DMS53 (cell line): ENCODE results near the gene PPM1H.
"Not testable (repeated sequence)": the region's sequence is repeated elsewhere in the genome, so short reads cannot be mapped to it uniquely, and the experiment has no call there.

ENCODE experiments used
- DNase-seq: peaks from one replicate; lab custom pipeline; 2025; lab: John Stamatoyannopoulos, UW

Gene PPM1H

GRCh38 chr12:62943779-62944395, 8.9 kb upstream of the PPM1H start:
- no peak for DNase-seq

DNA sequence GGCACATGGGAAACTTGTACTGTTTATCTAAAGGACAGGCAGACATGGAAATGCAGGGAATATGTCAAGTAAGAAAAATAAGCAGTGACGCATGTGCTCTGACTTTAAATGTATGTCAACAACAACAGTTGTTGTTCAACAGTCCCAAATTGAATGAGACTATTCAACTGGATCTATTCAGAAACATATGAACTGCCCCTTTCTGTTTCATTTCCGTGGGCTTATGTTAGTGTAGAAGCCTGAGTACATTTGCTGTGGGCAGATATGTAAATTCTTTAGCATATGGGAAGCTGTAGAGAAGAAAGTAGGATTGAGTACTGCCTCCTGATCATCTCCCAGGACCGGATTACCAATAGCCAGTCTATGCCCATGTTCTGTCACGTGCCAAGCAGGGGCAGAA, 7.4 kb upstream of the PPM1H start:
- DNase-seq, result not testable (repeated sequence)

DNA sequence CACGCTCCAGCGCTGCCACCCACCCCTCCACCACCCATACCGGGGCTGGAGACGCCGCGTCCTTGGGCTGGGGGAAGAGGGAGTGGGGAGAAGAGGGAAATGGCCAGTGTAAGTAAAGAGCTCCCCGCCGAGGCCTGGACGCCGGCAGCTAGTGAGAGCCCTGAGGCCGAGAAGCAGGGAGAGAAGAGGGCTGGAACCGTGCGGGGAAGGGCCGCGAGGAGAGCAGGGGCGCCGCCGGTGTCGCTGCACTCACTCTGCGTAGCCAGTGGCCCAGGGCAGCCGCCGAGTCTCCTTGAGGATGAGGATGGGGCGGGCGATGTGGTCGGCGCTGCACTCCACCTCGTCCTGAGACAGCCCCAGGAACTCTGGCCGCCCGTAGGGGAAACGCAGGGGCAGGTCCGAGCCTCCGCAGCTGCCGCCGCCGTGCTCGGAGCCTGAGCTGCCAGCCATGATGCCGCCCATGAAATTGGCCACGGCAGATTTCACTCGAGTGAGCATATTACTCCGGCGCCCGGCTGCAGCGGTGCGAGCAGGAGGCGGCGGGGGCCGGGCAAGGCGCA, 631 bp downstream of the PPM1H start:
- peak; percentile 89 for DNase-seq

DNA sequence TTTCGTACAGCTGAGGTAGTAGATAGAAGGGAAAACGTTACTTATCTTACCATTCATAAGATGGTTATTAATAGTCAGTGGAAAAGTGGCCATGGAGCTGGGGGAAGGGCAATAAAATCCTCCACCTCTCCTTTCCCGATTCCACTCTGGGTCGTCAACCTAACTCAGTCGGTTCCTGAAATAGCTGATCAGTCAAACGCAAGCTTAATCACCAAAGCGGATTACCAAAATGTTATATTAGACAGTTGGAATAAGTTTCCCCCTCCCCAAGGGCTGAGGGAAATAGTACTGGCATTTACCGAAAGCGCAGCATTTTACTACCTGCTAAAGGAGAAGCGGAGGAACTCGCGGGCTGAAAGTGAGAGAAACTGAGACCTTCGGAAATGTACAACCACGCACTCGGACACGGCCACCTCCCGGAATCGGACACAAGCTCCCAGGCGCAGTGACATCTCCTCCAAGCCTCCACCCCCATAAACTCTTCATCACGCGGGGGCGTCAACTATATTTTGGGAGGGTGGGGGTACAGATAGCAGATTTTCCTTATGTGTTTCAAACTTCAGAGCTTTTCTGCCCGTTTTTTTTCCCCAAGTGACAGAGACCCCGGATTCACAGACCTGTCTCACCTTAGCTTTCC, 1.2 kb downstream of the PPM1H start:
- DNase-seq, result peak; percentile 71

GRCh38 chr12:62933220-62933601, 1.7 kb downstream of the PPM1H start:
- DNase-seq, result peak; percentile 82

DNA sequence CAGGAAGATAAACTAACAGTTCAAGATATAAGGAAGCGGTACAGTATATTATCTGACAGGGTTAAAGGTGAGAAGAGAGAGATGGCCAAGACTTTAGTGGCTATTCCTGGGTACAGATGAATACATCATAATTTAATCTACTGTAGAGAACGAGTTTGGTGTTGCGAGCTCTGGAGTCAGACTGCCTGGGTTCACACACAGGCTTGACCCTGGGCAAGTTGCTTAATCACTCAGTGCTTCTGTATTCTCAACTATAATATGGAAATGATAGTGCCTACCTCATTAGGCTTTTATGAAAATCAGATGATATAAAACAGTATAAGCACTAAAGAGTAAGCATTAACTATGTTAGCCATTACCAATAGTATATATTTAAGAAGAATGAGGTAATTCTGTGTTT, 3.5 kb downstream of the PPM1H start:
- no peak for DNase-seq

- DNase-seq, result no peak
Observed at GRCh38 chr12:62930546-62931425, 4.2 kb downstream of the PPM1H start.

DNA sequence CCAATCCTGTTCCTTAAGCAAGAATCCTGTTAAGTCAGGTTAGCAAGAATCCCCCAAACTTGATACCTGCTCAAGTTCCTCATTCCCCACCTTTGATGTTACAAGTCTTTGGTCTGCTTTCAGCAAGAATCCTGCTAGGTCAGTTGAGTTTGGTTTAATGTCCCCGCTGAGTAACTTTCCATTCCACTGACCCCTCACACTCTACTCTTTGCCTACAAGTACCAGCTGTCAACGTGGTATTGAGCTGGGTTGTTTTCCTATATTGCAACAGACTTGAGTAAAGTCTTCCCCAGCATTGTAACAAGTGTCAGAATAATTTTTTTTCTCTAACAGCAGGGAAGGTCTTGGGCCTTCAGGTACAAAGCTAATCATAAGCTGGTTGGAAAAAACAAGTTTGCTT, 6.3 kb downstream of the PPM1H start:
- no peak for DNase-seq

GRCh38 chr12:62925680-62926079, 9.3 kb downstream of the PPM1H start:
- DNase-seq, result peak; percentile 58

GRCh38 chr12:62924084-62924483, 10.9 kb downstream of the PPM1H start:
- DNase-seq, result no peak

DNA sequence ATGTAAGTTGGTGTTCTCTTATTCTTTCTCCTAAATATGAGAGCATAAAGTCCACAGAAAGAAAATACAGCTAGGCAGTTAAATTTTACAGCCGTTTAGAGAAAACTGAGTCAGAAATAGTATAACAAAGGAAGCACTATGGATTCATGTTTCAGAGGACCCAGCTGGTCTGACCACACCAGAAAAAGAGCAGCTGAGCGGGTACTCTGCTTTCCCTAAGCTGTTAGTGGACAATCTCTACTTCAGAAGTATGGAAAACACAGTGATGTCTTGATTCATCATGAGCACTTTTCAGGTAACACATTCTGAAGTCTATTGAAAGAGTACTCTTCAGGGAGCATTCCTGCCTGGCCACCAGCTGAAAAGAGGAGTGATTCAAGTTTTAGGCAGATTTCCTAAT, 12.4 kb downstream of the PPM1H start:
- DNase-seq, result peak; percentile 31

- peak; percentile 96 for DNase-seq
Observed at GRCh38 chr12:62919838-62920237, 15.1 kb downstream of the PPM1H start.

DNA sequence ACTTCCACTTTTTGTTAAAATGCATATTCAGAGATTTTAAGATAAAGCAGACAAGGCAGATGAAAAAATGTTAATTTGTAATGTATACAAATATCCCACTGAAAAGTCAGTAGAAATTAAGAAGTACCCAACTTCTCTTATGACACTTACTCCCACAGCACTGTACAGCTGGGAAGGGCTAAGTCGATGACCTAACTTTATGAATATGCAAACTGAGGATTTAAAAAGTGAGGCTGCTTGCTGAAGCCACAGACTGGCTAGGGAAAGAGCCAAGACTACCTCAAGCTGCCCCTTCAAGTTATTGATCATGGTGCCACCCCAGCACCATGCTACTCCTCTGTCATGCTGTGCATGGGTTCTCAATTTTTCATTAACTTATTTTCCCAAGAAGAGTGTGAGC, 17.0 kb downstream of the PPM1H start:
- DNase-seq, result no peak

- no peak for DNase-seq
Observed at GRCh38 chr12:62916632-62917425, 18.1 kb downstream of the PPM1H start.

- no peak for DNase-seq
Observed at GRCh38 chr12:62915204-62915529, 19.8 kb downstream of the PPM1H start.

DNA sequence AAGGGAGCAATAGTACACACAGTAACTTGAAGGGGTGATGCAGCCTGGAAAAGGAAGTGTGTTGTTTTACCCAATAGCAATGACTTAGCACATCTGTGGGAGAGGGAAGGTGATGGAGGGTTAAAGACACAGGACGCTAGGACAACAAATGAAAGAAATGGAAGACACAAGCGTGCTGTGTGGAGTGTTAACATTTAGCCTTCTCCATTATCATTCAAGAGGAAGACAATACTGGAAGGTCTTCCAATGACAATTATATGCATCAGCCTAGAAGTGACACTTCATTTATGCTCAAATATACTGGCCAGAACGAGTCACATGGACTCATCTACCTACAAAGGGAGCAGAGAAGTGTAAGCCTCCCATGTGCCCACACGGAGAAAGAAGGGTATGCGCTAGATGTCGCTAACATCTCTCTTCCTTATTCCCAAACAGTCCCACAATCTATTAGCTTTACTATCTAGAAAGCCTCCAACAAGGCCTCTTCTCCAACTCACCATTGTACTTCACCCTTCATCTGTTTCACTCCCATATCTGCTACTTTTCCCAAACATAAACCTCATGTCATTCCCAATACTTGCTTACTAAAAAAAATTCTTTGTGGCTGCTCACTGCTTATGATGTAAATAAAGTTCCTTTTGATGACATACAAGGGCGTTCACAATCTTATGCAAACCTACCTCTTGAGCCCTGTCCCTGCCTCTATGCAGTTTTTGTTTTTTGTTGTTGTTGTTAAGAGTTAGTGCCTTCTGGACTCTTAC, 20.3 kb downstream of the PPM1H start:
- DNase-seq, result no peak

DNA sequence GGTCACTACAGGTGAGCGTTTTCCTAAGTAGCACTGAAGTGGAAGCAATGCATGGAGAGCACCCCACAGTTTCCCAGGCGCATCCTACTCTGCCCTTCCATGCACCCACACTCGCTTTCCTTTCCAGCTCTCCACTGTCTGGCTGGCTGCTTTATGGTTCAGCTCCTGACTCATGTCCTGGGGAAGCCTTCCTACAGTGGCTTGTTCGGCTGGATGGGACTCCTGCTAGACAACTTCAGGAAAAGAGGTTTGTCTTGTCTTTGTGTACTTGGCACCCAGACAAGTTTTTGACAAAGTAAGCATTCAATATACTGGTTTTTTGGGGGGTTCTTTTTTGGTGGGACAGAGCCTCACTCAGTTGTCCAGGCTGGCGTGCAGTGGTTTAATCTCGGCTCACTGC, 21.6 kb downstream of the PPM1H start:
- DNase-seq, result no peak

- DNase-seq, result no peak
Observed at GRCh38 chr12:62912644-62913043, 22.3 kb downstream of the PPM1H start.

DNA sequence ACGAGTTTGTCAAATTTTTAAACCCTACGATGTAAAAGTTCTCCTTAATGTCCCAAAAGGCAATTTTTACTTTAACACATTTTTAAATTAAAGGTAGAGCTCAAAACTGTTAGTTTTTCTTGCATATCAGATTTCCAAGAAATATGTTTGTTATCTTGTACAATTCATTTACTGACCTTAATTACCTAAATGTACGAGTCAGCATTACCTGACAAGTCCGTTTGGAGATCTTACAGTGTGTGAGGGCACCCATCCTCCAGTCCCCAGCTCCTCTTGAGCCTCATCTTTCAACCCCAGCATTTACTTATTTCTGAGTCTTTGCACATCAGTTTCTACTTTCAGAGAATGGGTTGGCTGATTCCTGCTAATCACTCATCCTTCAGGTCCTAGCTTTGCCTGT, 23.7 kb downstream of the PPM1H start:
- no peak for DNase-seq

- DNase-seq, result peak; percentile 50
Observed at GRCh38 chr12:62910549-62911169, 24.3 kb downstream of the PPM1H start.

DNA sequence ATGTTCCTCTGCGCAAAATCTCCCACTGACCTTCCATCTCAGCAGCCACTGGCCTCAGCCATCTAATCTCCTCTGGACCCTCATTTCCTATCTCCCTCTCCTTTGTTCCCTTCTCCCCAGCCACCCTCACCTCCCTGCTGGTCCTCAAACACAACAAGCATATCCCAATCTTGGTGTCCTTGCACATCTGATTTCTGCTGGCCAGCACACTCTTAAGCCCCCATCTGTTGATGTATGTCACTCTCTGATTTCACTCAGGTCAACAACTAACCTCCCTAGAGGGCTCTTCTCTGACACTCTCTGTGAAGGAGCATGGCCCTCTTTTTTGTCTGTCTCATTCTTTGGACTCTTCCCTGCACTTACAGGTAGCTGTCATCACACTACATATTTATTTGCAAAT, 25.6 kb downstream of the PPM1H start:
- DNase-seq, result no peak
